K562 (cell line): Measurements from ENCODE around the gene KCNJ2.

Experiments used
- BACH1 ChIP-seq: fragments of 200-800 bp; sonication (Bioruptor generic); IDR thresholded peaks from 2 replicates; pipeline ENCODE4 v1.6.1; 2016; ENCODE audit warnings: missing genetic modification characterization, missing compliant biosample characterization
- DNMT1 ChIP-seq: fragments of 450-650 bp; IDR thresholded peaks from 2 replicates; pipeline ENCODE4 v1.6.1; 2016; ENCODE audit warnings: antibody characterized with exemption, mild to moderate bottlenecking
- EZH2 ChIP-seq: IDR thresholded peaks from 2 replicates; pipeline ENCODE4 v1.6.1; 2012; ENCODE audit warnings: low read depth, mild to moderate bottlenecking, inconsistent platforms, low read length, borderline replicate concordance
- FOXA1 ChIP-seq: fragments of 450-650 bp; IDR thresholded peaks from 2 replicates; pipeline ENCODE4 v1.6.1; 2016; ENCODE audit warnings: mild to moderate bottlenecking, borderline replicate concordance
- MXI1 ChIP-seq: IDR thresholded peaks from 2 replicates; pipeline ENCODE4 v1.6.1; 2011; ENCODE audit warnings: low read depth, mild to moderate bottlenecking, improper control_type of control experiment, low read length
- NFIC ChIP-seq: fragments of 450-650 bp; IDR thresholded peaks from 2 replicates; pipeline ENCODE4 v1.6.1; 2017; ENCODE audit warnings: mild to moderate bottlenecking, inconsistent platforms
- POLR2AphosphoS5 ChIP-seq: IDR thresholded peaks from 2 replicates; pipeline ENCODE4 v1.6.1; 2011; ENCODE audit warnings: mild to moderate bottlenecking, low read depth, low read length, moderate library complexity; ENCODE audit not compliant: control insufficient read depth, insufficient read depth
- SIN3A ChIP-seq, 2 experiments: fragments of 150-350 bp in 1 of 2; IDR thresholded peaks; 2 replicates each; pipeline ENCODE4 v1.6.1; 2011 to 2016; ENCODE audit warnings: borderline replicate concordance in 2 of 2, low read depth in 2 of 2, low read length in 2 of 2, mild to moderate bottlenecking in 2 of 2, moderate library complexity in 2 of 2; ENCODE audit not compliant: control insufficient read depth in 1 of 2
- TAF15 ChIP-seq: fragments of 200-400 bp; formaldehyde crosslinking; IDR thresholded peaks from 2 replicates; pipeline ENCODE4 v1.6.1; 2017; ENCODE audit warnings: mild to moderate bottlenecking, low read depth, low read length, moderate library complexity
- ZNF12 ChIP-seq: sonication (generic); formaldehyde crosslinking; IDR thresholded peaks from 2 replicates; pipeline ENCODE4 v1.4.0; 2020; ENCODE audit warnings: mild to moderate bottlenecking, missing genetic modification reagents
- ZNF23 ChIP-seq: fragments of 250-450 bp; sonication (Bioruptor Pico); IDR thresholded peaks from 2 replicates; pipeline ENCODE4 v1.4.0; 2020; ENCODE audit warnings: mild to moderate bottlenecking
- TF ChIP-seq, protein P1 (sequence below): fragments of 250-450 bp; sonication (Bioruptor Pico); IDR thresholded peaks from 2 replicates; pipeline ENCODE4 v1.9.0; 2021; ENCODE audit warnings: mild to moderate bottlenecking
- TF ChIP-seq, protein P2 (sequence below): fragments of 200-600 bp; sonication (generic); IDR thresholded peaks from one replicate; pipeline ENCODE4 v1.6.1; 2012; ENCODE audit warnings: mild to moderate bottlenecking, low read depth, low read length, inconsistent platforms
- TF ChIP-seq, protein P3 (sequence below), 2 experiments: IDR thresholded peaks; 2 replicates each; pipeline ENCODE4 v1.6.1; 2012; ENCODE audit warnings: improper control_type of control experiment in 2 of 2, low read depth in 2 of 2, low read length in 2 of 2, borderline replicate concordance in 1 of 2

DNA sequence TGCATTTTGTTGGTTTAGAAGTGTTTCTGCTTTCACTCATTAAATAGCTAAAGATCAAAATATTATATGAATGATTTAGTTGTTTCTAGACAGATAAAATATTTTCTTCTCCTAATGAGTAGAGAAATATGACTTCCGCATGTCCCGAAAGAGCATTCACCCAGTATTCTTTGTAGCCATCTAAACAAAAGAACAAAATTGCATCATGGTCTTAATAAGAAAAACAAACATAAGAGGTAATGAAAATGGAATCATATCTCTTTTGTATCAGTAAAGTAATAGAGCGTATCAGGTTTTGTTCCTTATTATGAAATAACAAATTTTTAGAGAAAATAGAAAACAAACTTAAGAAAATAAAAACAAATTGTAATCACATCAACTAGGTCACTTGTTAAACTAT lies 16.1 kb upstream of the KCNJ2 start:
- no peak for TF ChIP-seq EZH2
- TF ChIP-seq ZNF23 (CRISPR knock-in tag): no peak
- TF ChIP-seq MXI1: no peak
- no peak for TF ChIP-seq NFIC
- TF ChIP-seq BACH1 (tag): no peak
- no peak for TF ChIP-seq TAF15
- TF ChIP-seq DNMT1: no peak
- TF ChIP-seq ZNF12: no peak
- no peak for TF ChIP-seq FOXA1
- no peak for TF ChIP-seq POLR2AphosphoS5
- TF ChIP-seq, protein P1, sequence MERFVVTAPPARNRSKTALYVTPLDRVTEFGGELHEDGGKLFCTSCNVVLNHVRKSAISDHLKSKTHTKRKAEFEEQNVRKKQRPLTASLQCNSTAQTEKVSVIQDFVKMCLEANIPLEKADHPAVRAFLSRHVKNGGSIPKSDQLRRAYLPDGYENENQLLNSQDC (CRISPR knock-in tag): no peak
- TF ChIP-seq, protein P2, sequence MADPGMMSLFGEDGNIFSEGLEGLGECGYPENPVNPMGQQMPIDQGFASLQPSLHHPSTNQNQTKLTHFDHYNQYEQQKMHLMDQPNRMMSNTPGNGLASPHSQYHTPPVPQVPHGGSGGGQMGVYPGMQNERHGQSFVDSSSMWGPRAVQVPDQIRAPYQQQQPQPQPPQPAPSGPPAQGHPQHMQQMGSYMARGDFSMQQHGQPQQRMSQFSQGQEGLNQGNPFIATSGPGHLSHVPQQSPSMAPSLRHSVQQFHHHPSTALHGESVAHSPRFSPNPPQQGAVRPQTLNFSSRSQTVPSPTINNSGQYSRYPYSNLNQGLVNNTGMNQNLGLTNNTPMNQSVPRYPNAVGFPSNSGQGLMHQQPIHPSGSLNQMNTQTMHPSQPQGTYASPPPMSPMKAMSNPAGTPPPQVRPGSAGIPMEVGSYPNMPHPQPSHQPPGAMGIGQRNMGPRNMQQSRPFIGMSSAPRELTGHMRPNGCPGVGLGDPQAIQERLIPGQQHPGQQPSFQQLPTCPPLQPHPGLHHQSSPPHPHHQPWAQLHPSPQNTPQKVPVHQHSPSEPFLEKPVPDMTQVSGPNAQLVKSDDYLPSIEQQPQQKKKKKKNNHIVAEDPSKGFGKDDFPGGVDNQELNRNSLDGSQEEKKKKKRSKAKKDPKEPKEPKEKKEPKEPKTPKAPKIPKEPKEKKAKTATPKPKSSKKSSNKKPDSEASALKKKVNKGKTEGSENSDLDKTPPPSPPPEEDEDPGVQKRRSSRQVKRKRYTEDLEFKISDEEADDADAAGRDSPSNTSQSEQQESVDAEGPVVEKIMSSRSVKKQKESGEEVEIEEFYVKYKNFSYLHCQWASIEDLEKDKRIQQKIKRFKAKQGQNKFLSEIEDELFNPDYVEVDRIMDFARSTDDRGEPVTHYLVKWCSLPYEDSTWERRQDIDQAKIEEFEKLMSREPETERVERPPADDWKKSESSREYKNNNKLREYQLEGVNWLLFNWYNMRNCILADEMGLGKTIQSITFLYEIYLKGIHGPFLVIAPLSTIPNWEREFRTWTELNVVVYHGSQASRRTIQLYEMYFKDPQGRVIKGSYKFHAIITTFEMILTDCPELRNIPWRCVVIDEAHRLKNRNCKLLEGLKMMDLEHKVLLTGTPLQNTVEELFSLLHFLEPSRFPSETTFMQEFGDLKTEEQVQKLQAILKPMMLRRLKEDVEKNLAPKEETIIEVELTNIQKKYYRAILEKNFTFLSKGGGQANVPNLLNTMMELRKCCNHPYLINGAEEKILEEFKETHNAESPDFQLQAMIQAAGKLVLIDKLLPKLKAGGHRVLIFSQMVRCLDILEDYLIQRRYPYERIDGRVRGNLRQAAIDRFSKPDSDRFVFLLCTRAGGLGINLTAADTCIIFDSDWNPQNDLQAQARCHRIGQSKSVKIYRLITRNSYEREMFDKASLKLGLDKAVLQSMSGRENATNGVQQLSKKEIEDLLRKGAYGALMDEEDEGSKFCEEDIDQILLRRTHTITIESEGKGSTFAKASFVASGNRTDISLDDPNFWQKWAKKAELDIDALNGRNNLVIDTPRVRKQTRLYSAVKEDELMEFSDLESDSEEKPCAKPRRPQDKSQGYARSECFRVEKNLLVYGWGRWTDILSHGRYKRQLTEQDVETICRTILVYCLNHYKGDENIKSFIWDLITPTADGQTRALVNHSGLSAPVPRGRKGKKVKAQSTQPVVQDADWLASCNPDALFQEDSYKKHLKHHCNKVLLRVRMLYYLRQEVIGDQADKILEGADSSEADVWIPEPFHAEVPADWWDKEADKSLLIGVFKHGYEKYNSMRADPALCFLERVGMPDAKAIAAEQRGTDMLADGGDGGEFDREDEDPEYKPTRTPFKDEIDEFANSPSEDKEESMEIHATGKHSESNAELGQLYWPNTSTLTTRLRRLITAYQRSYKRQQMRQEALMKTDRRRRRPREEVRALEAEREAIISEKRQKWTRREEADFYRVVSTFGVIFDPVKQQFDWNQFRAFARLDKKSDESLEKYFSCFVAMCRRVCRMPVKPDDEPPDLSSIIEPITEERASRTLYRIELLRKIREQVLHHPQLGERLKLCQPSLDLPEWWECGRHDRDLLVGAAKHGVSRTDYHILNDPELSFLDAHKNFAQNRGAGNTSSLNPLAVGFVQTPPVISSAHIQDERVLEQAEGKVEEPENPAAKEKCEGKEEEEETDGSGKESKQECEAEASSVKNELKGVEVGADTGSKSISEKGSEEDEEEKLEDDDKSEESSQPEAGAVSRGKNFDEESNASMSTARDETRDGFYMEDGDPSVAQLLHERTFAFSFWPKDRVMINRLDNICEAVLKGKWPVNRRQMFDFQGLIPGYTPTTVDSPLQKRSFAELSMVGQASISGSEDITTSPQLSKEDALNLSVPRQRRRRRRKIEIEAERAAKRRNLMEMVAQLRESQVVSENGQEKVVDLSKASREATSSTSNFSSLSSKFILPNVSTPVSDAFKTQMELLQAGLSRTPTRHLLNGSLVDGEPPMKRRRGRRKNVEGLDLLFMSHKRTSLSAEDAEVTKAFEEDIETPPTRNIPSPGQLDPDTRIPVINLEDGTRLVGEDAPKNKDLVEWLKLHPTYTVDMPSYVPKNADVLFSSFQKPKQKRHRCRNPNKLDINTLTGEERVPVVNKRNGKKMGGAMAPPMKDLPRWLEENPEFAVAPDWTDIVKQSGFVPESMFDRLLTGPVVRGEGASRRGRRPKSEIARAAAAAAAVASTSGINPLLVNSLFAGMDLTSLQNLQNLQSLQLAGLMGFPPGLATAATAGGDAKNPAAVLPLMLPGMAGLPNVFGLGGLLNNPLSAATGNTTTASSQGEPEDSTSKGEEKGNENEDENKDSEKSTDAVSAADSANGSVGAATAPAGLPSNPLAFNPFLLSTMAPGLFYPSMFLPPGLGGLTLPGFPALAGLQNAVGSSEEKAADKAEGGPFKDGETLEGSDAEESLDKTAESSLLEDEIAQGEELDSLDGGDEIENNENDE: no peak
- TF ChIP-seq, protein P3, sequence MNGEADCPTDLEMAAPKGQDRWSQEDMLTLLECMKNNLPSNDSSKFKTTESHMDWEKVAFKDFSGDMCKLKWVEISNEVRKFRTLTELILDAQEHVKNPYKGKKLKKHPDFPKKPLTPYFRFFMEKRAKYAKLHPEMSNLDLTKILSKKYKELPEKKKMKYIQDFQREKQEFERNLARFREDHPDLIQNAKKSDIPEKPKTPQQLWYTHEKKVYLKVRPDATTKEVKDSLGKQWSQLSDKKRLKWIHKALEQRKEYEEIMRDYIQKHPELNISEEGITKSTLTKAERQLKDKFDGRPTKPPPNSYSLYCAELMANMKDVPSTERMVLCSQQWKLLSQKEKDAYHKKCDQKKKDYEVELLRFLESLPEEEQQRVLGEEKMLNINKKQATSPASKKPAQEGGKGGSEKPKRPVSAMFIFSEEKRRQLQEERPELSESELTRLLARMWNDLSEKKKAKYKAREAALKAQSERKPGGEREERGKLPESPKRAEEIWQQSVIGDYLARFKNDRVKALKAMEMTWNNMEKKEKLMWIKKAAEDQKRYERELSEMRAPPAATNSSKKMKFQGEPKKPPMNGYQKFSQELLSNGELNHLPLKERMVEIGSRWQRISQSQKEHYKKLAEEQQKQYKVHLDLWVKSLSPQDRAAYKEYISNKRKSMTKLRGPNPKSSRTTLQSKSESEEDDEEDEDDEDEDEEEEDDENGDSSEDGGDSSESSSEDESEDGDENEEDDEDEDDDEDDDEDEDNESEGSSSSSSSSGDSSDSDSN (IDR thresholded peaks at IDR 0.05; ENCODE audit: borderline replicate concordance in 1 of 2, low read depth in 2 of 2, low read length in 2 of 2): no peak
- no peak for TF ChIP-seq SIN3A (IDR thresholded peaks at IDR 0.05; ENCODE audit: borderline replicate concordance in 2 of 2, control insufficient read depth in 1 of 2, low read depth in 2 of 2, low read length in 2 of 2)
